22Rv1 (cell line): ENCODE measurements around the gene SAMMSON.

ENCODE experiments used
- H3K27ac ChIP-seq: fragments of 450-650 bp; 2 replicates; pipeline ENCODE4 v1.5.1; 2017
- CTCF ChIP-seq: fragments of 450-650 bp; IDR thresholded peaks from 2 replicates; pipeline ENCODE4 v1.5.1; 2017; ENCODE audit warnings: mild to moderate bottlenecking
- ZFX ChIP-seq: fragments of 450-650 bp; IDR thresholded peaks from 2 replicates; pipeline ENCODE4 v1.6.1; 2017; ENCODE audit warnings: antibody characterized with exemption, borderline replicate concordance

Gene SAMMSON

GRCh38 chr3:70085613-70086012 is 86.1 kb downstream of the SAMMSON start:
- no peak for TF ChIP-seq CTCF
- TF ChIP-seq ZFX: no peak

GRCh38 chr3:70086336-70086735 is 86.8 kb downstream of the SAMMSON start:
- no peak for TF ChIP-seq ZFX
- no peak for TF ChIP-seq CTCF
- no peak overlapping the region for H3K27ac ChIP-seq

More at GRCh38 chr3:70085613-70086012, 86.1 kb downstream of the SAMMSON start:
- no peak overlapping the region for H3K27ac ChIP-seq

- H3K27ac ChIP-seq: no peak overlapping the region
Observed at GRCh38 chr3:70090322-70090913, 90.9 kb downstream of the SAMMSON start.

GRCh38 chr3:70094197-70094596 is 94.7 kb downstream of the SAMMSON start:
- TF ChIP-seq ZFX (no peak), CTCF (no peak)
- H3K27ac ChIP-seq: no peak overlapping the region

More at GRCh38 chr3:70090322-70090913, 90.9 kb downstream of the SAMMSON start:
- TF ChIP-seq CTCF (peak; percentile 77), ZFX (no peak)

- no peak for TF ChIP-seq ZFX
- TF ChIP-seq CTCF: no peak
- H3K27ac ChIP-seq: no peak overlapping the region
Observed at GRCh38 chr3:70095260-70095659, 95.7 kb downstream of the SAMMSON start.

- H3K27ac ChIP-seq: no peak overlapping the region
- TF ChIP-seq ZFX (no peak), CTCF (no peak)
Observed at GRCh38 chr3:70096376-70097066, 97.0 kb downstream of the SAMMSON start.

GRCh38 chr3:70097084-70097483 is 97.6 kb downstream of the SAMMSON start:
- H3K27ac ChIP-seq: no peak overlapping the region
- TF ChIP-seq CTCF (no peak), ZFX (no peak)
